Measurements from ENCODE around the gene WRNIP1.

- TF ChIP-seq FOXP2 (optimal IDR thresholded peaks at IDR 0.05; ENCODE audit: borderline replicate concordance, extremely low read depth, extremely low read length, insufficient read depth) = no peak
- no peak for TF ChIP-seq TAF1 (IDR thresholded peaks at IDR 0.05; ENCODE audit: borderline replicate concordance, insufficient read depth, low read length)
- TF ChIP-seq, protein P1, sequence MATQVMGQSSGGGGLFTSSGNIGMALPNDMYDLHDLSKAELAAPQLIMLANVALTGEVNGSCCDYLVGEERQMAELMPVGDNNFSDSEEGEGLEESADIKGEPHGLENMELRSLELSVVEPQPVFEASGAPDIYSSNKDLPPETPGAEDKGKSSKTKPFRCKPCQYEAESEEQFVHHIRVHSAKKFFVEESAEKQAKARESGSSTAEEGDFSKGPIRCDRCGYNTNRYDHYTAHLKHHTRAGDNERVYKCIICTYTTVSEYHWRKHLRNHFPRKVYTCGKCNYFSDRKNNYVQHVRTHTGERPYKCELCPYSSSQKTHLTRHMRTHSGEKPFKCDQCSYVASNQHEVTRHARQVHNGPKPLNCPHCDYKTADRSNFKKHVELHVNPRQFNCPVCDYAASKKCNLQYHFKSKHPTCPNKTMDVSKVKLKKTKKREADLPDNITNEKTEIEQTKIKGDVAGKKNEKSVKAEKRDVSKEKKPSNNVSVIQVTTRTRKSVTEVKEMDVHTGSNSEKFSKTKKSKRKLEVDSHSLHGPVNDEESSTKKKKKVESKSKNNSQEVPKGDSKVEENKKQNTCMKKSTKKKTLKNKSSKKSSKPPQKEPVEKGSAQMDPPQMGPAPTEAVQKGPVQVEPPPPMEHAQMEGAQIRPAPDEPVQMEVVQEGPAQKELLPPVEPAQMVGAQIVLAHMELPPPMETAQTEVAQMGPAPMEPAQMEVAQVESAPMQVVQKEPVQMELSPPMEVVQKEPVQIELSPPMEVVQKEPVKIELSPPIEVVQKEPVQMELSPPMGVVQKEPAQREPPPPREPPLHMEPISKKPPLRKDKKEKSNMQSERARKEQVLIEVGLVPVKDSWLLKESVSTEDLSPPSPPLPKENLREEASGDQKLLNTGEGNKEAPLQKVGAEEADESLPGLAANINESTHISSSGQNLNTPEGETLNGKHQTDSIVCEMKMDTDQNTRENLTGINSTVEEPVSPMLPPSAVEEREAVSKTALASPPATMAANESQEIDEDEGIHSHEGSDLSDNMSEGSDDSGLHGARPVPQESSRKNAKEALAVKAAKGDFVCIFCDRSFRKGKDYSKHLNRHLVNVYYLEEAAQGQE (IDR thresholded peaks at IDR 0.05; ENCODE audit: insufficient read depth in 1 of 2, low read depth in 2 of 2, low read length in 2 of 2) = no peak
These were observed 35.5 kb downstream of the WRNIP1 start for GRCh38 chr6:2800552-2801316.

Measured in PFSK-1 (cell line).